NCI-H460 (cell line): ENCODE measurements around the gene RCAN1. TPM values are rescaled to one million over a fixed set of nuclear protein-coding genes. Genes with fewer than 3 reads are reported as not detected.
A peak's percentile ranks its signal among the peaks of the same experiment; 100 is the strongest.

Experiments
- DNase-seq: peaks from one replicate; pipeline ENCODE4 v3.0.0-alpha.2; 2016; ENCODE audit warnings: low read depth; ENCODE audit errors: extremely low read depth
- total RNA-seq: library from RNA; depleted of rRNA; stranded (reverse); fragments of >200 nt; shearing (Covaris generic); gene quantifications from 2 replicates; pipeline ENCODE4 v1.2.3, GENCODE V29; 2014

The RCAN1 gene
- total RNA-seq, 1 experiment from 2014 or later = 11.2 TPM

DNA sequence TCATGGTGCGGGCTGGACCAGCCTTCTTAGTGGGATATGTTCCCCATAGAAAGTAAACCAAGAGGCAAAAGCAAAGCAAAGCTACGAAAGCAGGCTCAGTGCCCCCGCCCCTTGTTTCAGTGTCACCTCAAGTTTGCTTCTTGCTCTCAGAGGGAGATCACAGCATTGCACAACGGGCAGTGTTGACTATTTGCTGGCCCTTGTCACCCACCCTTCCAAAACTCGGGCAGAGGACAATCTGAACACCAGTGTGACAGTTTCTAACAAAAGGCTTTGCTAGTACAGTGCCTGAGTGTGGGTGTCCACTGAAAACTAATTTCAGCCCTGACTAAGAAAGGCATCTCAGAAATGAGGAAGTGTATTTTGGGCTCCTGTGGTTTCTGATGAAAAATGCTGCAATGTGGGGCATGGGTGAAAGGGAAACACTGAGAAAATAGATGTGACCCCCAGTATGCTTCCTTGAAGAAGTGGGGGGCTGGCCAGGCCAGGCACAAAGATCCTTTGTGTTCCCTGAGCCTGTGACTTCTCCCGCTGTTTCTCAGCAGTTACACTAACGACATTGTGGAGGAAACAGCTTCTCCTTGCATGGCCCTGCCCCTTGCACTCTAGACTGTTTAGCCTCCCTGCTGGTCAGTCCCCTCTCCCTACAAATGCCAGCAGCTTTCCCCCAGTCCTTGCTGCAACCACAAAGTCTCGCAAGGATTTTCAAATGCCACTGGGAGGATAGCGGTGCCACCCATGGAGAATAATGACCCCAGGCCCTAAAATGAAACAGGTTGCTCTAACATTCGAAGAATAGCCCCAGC, 69.6 kb downstream of the RCAN1 start:
- DNase-seq = peak; percentile 32

DNA sequence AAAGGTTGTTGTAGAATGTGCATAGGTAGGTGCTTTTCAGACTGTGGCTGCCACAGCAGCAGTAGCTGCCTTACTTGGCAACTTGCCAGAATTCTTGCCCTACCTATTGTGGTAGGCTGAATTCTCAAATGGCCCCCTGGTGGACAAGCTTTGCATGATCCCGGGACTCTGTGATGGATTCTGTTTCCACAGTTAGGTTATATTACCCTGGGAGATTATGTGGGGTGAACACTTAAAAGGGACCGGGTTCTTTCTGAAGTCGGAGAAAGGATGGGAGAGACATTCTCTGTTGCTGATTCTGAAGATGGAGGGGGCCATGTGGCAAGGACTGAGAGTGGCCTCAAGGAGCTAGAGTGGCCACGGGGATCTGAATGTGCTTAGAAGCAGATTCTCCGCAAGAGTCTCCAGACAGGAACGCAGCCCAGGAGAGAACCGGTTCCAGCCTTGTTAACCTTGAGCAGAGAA, 70.8 kb downstream of the RCAN1 start:
- DNase-seq = peak; percentile 56

DNA sequence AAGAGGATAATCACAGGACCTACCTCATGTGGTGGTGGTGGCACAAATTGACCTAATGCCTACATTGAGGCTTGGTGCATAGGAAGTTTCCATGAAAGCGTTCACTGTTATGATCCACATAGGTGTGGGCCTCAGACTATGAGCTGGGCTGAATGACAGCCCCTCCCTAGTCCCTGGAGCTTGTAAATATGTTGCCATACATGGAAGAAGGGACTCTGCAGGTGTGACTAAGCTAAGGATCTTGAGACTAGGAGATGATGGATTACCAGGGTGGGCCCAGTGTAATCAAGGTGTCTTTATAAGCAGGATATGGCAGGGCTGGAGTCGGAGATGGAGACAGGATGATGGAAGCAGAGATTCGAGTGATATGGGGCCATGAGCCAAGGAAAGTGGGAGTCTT, 71.9 kb downstream of the RCAN1 start:
- no peak for DNase-seq

DNA sequence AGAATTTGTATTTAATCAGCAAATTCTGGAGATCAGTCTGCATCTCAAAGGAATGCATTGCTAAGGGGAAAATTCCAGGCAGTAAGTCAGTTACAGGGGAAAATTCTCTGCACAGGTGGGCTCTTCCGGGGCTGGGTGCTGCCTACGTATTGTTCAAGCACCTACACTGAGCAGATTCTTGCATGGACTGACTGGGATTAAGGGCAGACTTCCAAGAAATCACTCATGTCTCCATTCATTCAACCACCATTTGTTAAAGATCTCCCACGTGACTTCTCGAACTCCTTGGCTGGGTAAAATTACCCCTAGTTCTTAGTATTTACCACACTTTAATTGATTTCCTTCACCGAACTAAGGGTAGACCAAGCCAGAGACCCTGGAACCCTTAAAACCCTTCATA, 74.7 kb downstream of the RCAN1 start:
- no peak for DNase-seq

DNA sequence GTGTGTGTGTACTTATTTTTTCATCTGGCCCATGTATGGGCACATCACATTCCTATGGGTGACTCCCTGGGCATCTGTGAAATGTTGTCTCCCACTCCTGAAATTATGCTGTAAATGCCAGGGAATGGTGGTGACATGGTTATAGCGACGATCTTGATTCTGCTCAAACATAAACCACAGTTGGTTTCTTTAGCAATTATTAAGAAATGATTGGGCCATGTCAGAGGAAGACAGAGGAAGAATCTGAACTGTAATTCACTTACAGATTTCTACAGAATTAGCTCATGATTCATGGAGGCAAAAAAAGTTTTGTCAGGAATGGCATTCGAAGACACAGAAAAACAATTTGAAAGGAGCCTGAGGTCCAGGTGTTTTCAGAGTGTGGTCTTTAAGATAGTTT, 77.1 kb downstream of the RCAN1 start:
- DNase-seq = no peak

DNA sequence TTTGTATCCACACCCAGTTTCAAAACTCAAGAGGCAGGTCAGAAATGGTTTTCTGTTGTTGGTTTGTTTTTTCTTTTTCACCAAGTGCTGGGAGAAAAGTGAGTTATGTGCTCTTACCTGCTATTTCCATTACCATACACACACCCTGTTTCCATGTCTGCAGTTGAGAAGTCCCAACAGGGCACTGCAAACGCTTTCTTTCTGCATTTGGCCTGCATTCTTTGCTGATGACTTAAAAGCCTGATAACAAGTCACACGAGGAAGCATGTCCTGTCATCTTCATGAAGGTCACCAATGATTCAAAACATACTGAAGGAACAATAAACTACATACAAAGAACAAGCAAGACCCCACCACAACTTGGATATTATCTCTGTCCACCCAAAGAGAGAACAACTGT, 78.1 kb downstream of the RCAN1 start:
- no peak for DNase-seq

DNA sequence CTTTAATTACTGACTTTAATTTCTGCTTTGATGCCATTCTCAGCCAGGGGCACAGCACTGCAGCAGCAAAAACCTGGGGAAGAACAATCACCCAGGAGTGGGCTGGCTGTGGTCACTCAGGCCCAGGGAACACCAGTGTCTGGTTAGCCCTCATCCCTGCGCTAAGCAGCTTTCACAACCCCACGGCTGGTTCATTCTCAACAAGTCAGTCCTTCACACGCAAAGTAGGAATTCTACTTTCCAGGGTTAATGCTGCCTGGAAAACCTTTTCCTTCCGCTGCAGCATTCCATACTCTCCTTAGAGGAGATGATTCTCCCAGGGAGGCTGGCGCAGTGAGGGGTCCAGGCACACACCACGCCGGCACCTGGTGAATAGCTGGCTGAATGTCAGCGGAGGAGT, 78.6 kb downstream of the RCAN1 start:
- DNase-seq = no peak

DNA sequence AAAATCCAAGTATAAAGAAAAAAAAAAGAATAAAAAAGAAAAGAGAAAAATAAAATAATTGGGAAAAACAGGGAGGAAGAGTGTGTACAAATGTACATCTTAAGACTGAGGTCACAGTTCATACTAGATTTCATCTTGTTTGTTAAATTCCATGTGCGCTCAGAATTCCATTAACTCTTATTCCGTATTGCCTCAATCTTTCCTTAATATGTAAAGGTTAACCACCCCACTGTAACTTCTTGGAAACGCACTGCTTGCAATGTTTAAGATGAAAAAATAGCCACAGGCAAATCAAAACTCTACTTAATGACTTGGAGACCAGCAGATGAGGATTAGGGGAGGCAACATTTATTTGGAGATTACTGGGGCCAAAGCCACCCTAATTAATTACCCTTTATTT, 79.0 kb downstream of the RCAN1 start:
- DNase-seq = no peak

DNA sequence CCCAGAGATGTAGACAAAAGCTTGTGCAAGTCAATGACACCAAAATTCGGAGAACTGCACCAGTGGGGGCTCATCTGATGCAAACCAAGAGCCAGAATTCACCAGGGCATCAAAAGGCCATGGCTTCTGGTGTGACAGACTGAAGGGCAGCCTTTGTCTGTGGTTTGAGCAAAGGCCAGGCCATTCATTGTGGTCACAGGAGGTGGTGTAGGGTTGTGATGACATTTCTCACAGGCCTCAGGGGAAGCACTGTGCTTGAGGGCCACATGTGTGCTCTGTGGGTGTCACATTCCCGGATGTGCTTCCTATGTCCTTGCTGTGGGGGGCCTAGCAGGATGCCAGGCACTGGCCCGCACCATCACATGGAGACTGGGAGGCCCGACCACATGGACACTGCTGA, 80.4 kb downstream of the RCAN1 start:
- no peak for DNase-seq

DNA sequence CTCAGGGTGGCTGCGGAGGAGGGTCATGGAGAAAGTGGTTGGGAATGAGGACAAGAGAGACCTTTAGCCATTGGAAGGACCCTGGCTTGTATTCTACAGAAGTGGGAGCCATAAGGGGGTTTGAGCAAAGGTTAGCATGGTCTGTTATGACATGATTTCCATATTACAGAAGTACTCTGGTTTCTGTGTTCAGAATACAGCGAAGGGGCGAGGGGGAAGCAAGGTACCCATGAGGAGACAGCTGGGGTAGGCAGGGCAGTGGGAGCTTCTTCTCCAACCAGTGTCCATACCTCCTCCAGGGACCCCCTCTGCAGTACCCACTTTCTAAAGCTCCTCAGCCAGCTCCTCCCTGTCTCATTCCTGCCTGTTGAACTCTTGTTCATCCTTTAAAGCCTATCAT, 81.0 kb downstream of the RCAN1 start:
- no peak for DNase-seq

DNA sequence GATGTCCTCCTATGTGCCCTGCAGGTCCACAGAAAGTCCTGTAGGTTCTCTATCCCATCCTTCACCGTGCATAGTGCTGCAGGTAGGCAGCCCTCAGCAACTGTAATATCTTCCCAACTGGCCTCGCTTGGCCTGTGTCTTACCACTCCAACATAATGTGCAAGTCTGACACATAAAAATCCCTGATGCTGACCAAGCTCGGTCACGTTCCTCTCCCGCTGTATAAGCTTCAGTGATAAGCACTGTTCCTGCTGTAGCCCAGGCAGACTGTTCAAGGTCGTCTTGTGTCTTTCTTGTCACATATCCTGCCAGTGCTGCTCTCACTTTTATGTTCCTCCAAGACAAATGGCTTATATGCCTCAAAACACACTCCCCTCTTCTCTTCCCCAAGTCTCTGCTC, 83.5 kb downstream of the RCAN1 start:
- DNase-seq = no peak

DNA sequence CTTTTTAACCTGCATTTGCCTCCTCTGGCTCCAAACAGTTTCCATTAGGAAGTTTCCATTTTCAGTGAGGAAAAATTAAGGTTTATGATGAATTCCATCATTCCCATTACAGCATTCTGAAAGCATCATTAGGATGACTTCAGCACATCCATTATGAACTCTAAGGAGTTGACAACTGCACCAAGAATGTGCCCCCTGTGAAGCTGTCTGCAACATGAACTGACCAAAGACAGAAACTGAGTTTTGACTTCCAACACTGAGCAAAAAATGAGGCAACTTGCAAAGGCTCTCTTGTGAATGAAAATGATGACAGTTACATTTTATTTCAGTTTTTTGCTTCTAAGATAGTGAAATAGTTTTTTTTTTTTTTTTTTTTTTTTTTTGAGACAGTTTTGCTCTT, 84.7 kb downstream of the RCAN1 start:
- no peak for DNase-seq

DNA sequence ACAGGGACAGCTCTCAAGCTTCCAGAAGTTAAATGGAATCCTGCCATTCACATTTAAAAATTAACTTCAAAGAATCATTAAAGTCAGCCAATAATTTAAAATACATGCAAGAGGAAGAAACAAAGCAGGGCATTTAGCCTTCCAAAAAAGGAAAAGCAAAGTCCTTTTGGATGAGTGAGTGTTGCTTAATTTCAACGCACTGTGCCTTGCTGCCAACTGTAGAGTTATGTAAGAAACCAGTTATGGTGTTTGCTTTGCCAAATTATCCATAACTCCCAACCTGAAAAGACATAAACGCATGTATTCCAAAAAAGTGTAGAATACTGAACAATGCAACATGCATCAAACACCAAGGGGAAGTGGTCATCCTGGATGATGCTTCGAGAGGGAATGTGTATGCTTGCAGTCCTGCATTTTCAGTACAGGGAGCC, 86.8 kb downstream of the RCAN1 start:
- no peak for DNase-seq

DNA sequence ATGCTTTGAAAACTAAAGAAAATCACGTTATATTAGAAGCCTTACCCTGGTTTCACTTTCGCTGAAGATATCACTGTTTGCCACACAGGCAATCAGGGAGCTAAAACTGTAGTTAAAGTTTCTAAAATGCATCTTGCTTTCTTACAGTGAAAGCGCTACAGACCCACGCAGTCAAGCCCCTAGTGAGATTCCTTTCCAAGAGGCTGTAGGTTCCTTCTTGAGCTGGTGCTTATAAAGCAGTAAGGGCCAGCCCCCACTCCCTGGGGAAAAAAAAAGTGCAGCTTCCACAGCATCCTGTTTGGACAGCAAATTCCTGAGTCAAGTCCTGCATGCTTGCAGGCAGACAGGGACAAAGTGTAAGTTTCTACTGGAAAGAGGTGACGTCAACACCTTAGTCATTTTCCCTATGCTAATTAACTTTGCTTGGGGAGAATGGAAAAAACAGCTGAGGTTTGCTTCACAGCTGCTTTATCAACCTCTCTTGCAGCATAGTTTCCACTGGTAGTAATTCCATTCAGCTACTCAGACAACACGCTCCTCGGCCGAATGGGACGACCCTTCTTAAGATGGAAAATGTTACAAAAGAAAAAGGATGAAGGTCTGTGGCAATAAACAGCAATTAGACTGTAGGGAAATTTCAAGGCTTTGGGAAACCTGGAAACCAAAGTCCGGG, 88.2 kb downstream of the RCAN1 start:
- peak; percentile 86 for DNase-seq

DNA sequence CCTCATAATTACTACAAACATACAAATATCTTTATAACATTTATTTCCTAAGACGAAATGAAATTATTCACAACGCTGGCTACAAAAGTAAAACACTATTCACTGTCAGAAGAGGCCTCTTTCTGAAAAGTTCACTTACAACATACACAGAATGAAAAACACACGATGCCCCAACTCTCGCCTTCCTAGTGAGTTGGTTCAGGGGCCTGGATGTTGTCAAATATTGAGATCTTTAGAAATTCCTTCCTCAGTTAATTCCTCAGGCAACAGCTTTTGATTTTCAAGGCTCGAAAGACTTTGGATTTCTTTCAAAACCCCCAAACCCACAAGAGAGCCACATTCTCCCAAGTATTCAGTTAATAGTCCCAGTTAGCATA, 88.7 kb downstream of the RCAN1 start:
- no peak for DNase-seq

DNA sequence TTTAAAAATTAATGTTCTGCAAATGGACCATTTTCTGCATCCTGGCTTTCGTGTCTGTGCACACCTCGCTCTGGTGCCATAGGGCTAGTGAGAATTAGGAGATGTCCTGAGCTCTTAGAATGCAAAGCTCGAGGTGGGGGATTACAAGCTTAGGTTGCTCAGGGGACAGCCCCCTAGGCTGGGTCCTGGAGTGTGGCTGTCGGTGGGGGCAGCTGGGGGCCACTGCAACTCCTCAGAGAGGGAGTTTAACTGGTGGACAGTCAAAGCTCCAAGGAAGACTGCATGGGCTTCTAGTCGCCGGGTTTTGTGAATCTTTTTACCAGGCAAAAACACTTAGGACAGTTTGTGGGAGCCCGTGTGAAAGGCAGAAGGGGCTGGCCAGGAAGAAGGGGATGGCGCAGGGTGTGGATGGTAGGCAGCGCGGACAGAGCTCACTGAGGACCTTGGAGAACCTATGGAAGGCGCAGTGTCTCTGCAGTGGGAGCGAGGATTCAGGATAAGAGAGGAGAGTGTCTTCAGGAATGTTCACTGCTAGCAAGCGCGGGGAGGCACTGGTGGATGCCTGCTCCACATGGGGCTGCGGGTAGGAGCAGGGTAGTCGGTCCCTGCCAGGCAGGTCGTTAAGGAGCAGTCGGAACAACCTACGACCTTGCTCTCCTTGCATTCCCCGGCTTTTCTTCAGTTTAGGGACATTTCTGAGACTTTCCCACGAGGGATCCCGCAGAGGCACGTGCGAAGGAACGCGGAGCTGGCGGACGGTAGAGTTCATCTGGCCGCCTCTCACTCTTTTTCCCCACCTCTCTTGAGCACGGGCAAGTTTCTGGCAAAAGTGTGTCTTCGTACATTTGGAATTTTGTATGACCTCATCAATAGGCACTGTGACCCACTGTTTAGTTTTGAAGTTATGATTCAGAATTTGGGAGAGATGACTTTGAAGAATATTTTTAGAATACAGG, 90.0 kb downstream of the RCAN1 start:
- DNase-seq = no peak

DNA sequence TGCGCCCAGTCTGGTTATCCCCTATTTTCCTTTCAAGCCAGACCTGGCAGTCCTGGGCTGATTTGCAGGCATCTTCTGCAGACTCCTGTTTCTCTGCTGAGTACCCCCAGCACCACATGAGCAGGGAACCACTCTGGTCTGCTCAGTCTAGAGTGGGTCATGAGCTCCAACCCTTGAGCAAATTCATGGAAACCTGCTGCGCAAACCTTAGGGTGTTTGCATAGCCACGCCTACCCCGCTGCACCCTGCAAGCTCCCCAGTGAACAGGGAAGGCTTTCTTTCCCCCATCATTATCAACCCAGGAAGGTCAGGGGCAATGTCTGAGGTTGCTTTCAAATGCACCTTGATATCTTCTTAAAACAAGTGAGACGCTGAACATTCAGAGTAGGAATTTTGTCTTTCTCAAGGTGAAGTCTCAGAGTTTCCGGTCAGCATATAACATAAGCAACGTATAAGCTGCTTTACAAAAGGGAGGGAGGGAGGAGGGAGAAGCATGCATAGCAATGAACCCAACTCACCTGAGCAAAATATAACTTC, 91.8 kb downstream of the RCAN1 start:
- DNase-seq = no peak

DNA sequence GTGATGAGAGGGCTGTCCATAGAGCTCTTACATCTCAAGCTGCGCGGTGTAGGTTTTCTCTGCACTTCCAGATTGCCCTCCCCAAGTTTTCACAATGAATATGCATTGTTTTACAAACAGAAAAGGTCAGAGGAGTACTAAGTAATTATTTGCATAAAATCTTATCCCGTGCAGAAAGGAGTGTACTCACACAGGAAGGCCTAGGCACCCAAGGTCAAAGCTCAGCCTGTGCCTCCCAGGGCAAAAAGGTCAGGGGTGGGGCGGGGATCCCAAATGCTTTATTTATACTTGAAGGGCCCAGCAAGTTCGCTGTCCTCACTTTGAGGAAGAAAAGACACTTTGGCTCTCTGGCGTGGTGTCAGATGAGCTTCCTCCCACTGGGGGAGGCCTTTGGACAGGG, 92.6 kb downstream of the RCAN1 start:
- no peak for DNase-seq

DNA sequence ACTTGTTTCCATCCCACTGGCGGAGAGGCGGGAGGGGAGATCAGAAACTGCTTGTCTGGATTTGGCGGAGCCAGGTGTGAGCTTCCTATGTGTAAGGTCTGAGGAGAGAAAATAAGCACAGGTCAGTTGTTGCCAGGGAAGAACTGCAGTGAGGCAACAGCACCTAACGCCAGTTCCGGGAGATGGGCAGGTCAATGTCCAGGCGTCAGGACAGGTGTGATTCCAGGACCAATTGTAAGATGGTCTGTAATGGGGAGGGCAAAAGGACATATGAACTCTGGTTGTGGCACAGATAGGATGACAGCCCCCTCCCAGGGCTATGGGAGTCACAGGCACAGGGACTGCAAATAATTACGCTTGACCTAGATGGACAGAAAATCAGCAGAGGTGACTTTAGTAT, 93.4 kb downstream of the RCAN1 start:
- DNase-seq = no peak

DNA sequence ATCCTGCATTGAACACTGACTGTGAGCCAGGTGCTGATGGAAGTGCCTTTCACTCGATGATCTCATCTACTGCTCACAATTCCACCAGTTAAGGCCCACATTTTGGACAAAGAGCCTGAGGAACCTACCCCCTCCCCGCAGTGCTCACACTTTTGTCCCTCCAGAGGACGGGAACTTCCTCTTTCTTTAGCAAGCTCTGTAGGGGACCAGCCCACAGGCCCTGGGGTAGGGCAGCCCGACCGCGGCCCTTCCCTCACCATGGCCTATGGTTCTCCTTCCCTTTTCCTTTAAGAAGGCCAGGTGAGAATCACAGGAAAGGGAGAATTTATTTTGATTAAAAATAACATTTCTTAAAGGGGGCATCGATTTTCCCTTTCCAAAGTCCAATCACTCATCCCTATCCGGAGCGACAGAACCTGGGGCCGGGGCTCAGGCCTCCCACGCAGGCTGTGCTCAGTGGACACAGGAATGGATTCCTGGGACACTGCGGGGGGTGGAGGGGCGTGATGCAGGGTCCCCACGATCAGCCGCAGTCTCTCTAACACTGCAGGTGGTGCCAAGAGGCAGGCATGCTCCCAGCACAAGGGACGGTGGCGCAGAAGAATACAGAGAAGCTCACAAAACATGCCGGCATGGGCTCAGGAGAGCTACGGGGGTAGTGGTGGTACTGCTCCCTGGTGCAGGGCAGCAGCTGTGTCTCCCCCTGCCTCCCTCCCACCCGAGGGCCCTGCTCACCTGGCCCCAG, 94.0 kb downstream of the RCAN1 start:
- no peak for DNase-seq
